HG03139 (cell line): ENCODE results near the gene NT5DC3.
A peak's percentile ranks its signal among the peaks of the same experiment; 100 is the strongest.
"Not testable (repeated sequence)": the region's sequence is repeated elsewhere in the genome, so short reads cannot be mapped to it uniquely, and the experiment has no call there.

Experiments used
- ATAC-seq: cut with Tn5 transposase; IDR thresholded peaks from one replicate; pipeline ENCODE4 v1.9.1; 2021; ENCODE audit not compliant: unreplicated experiment

The NT5DC3 gene

GRCh38 chr12:103855896-103856657, 15.0 kb upstream of the NT5DC3 start:
- no peak for ATAC-seq

DNA sequence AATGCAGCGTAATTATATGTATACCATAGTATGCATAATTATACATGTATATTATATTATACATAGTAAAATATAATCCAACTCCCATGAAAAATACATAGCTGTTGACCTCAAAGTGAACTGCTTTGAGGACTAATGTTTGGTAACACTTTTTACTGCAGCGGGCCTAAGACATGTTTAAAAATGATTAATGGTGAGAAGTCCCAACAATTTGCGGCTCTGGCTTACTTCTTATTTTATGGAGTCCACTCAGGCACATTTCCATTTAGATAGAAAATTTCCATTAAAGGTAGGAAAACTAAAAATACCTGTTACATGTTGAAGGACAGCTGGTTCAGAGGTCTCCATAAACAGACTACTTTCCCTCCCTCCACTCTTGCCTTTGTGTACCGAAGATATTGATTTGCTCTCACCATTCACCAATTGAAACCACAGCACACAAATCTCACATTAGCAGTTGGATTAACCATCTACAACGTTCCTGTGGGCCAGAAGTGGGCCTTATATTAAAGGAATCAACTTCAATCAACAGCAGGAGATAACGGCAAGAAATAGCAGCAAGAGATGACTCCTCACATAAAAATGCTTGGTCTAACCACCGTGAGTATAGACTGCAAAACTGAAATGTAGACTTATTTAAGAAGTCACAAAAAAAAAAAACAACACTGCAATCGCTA, 14.1 kb upstream of the NT5DC3 start:
- no peak for ATAC-seq

DNA sequence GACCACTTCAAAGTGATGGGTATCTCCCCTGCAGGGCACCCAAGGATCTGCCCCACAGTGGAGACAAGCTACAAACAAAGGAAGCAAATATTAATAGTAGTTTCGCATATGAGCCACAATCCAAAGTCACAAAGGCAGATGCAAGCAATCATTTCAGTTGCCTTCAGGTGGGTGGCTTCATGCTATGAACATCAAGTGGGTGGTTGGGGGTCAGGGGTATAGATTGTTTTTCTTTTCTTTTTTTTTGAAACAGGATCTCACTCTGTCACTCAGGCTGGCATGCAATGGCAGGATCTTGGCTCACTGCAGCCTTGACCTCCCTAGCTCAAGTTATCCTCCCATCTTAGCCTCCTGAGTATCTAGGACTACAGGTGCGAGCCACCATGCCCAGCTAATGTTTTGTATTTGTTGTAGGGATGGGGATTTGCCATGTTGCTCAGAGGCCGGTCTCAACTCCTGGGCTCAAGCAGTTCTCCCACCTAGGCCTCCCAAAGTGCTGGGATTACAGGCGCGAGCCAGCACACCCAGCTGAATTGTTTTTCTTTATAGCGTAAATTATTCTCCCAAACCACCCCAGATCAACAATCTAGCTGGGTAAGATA, 13.4 kb upstream of the NT5DC3 start:
- no peak for ATAC-seq

DNA sequence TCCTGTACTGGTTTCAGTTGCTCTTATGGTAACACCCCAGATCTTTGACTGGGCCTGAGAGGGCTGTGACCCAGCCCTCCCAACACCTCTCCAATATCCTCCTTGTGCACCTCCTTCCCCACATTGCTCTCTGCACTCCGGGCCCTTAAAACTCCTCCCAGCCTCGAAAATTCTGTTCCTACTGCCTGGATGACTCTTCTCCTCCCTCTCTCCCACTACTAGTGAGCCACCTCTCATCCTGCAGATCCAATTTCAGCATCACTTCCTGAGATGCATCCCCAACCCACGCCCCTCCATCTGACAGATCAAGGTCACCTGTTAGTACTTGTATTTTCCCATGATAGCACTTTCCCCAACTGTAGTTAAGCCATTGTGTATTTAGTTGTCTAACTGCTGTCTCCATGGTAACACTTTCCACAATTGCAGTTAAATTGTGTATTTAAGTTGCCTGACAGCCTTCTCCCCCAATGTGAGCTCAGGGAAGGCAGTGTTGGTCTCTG, 11.5 kb upstream of the NT5DC3 start:
- ATAC-seq, result no peak

DNA sequence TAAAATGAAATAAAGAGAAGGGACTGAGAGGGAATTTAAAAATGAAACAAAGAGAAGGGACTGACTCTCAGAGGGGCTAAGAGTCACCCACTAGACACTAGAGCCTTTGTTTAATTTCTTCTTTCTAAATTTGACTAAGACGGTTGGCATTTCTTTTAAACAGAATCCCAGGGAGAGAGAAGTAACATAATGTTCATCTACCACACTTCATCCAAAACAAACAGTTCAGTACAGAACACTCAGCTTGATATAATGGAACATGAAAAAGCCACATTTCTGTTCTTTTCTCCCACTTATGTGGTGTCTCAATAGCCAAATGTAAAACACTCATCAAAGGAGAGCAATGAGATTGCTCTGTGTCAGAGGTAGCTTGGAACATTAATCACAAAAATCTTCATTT, 10.1 kb upstream of the NT5DC3 start:
- ATAC-seq, result no peak

GRCh38 chr12:103850429-103850828, 9.4 kb upstream of the NT5DC3 start:
- no peak for ATAC-seq

DNA sequence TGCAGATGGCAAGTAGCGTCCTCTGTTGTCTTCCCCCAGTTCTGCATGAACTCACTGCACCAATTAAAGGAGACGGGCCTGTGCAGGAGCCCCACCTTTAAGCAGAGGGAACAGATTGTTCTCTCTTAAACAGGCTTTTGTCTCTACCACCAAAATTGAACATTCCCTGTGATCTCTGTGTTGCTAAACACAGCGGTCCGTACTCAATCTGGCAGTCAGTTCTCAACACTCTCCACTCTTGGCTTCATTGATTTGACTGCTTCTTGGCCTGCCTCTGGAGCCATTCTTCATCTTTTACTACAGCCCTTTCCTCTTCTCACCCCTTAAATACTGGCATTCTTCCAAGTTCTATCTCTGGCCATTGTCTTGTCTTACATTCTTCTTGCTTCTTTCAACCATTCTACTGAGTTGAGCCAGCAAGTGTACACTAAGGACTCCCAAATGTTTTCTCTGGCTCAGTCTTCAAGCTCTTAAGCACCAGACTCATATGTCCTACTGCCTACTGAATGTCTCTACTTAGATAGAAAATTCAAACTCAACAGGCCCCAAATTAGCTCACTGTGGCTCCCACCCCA, 8.0 kb upstream of the NT5DC3 start:
- ATAC-seq, result no peak

DNA sequence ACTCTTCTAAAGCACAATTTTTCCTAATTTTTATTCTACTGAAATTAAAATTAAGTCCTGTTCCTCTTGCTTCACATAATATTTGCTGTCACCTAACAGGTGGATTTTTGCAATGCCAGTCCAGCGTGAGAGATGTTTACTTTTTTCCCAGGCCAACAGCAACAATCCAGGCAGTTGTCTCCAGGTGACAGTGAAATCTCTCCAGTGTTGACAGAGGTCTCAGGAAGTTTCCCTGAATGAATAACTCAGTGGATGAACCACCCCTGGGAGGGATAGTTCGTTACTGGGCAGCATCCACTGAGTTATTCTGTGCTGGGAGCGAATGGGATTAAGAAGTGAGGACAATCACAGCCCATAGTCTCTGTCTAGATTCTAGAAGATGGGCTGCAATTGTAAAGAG, 7.1 kb upstream of the NT5DC3 start:
- no peak for ATAC-seq

DNA sequence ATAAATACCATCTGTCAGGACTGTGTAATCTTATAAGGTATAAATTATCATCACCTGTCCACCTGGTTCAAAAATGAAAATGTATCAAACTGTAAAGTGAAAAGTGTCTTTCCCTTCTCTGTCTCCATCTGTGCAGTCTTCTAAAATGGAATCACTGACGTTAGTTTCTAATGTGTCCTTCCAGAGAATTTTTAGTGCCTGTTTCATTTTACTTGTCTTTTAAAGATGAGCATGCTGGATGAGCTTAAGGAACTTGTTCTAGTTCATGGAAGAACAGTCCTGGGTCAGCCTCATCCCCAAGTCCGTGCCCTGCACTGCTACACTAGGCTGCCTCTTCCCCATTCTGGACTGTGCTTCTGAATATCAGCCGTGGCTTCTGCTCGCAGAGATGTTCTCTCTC, 5.4 kb upstream of the NT5DC3 start:
- ATAC-seq, result no peak

- ATAC-seq, result no peak
These were observed 3.3 kb upstream of the NT5DC3 start for GRCh38 chr12:103844305-103844704.

- ATAC-seq, result no peak
These were observed 903 bp upstream of the NT5DC3 start for GRCh38 chr12:103841690-103842584.

DNA sequence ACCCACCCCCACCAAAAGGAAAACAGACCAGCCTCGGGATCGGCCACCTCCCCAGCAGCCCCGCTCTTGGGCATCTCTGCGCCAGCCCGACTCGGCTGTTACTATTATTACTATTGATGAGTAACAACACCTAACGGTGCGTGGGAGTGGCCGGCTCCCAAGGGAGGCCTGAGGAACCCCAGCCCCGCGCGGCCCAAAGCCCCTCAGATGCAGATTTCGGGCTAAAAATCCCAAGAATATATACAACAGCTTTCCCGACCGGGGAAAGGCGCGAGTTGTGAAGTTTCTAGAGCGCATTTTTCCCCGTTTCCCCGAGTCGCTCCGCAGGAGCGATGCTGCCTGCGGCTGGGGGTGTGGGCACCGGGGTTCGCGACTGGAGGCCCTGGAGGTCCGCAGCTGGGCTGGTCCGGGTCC, 565 bp downstream of the NT5DC3 start:
- ATAC-seq, result peak; percentile 16

DNA sequence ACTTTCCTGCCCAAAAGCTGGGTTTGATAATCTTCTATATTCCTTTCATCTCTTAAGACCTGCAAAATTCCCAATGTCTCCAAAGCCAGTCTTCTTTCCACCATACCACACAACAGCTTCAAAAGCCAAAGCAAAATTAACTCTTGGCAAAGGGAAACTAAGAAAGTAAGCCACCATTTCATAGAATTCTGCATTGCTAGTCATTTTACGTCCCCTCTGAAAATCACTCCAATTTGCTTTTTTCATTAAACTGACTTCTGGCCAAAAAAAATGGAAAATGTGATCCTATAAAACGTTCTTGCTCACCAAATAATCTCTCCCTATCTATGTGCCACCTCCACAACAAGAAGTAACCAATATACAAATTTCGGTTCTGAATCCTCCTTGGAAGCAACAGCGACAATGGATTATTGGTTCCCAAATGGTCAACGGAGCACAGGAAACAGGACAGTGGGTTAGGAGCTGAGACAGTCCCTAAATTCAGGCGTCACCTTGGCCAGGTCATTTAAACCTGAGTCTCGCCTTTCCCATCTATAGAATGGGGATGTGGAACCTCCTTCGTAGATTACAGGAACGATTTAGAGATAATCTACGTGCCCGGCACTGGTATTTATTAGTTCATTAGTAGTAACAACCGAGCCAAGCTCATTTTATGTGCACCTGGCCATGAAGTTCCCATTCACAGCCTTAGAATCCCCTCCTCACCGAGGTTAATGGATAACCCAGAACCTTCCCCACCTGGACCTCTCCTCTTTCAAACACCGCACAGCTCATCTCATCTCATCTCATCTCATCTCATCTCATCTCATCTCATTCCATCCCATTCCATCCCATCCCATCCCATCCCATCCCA, 1.2 kb downstream of the NT5DC3 start:
- no peak for ATAC-seq

DNA sequence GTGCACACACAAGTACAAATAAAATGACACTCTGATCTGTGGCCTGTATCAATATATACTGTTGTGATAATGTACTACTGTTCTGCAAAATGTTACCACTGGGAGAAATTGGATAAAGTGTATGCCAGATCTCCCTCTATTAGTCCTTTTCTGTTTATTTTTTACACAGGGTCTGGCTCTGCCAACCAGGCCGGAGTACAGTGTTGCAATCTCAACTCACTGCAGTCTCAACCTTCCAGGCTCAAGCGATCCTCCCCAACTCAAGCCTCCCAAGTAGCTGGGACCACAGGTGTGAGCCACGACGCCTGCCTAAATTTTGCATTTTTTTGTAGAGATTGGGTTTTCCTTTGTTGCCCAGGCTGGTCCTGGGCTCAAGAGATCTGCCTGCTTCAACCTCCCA, 1.9 kb downstream of the NT5DC3 start:
- ATAC-seq, result no peak

GRCh38 chr12:103838254-103838914, 2.6 kb downstream of the NT5DC3 start:
- no peak for ATAC-seq

GRCh38 chr12:103836345-103836744, 4.7 kb downstream of the NT5DC3 start:
- ATAC-seq, result no peak

- ATAC-seq, result not testable (repeated sequence)
These were observed 5.2 kb downstream of the NT5DC3 start for GRCh38 chr12:103835747-103836335.

GRCh38 chr12:103834942-103835341, 6.1 kb downstream of the NT5DC3 start:
- no peak for ATAC-seq

DNA sequence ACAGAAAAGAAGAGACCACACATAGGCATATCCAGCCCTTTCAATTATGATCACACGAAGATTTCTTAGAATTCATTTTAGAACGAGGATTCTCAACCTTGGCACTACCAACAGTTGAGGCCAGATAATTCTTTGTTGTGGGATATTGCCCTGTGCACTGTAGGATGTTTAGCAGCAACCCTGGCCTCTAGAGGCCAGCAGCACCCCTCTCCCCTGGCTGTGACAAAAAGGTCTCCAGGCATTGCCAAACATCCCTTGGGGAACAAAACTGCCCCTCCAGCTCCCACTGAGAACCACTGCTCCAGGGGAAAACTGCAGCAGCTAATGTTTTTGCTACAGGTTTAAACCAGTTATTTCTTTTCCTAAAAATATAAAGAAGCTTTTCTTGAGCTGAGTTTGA, 7.1 kb downstream of the NT5DC3 start:
- ATAC-seq, result no peak
